Stimulated activated CD8-positive, alpha-beta memory T cell treated with anti-CD3 and anti-CD28 coated beads, Interleukin-15, amount 100 ng/mL, for 24 hours (primary cell): ENCODE measurements around the gene SNU13.
"Not testable (repeated sequence)": the region's sequence is repeated elsewhere in the genome, so short reads cannot be mapped to it uniquely, and the experiment has no call there.

Source experiments
- DNase-seq: peaks from one replicate; pipeline ENCODE4 v3.0.0-alpha.2; 2020; ENCODE audit warnings: low read depth

SNU13 gene

GRCh38 chr22:41641854-41642253 is 46.8 kb downstream of the SNU13 start:
- no peak for DNase-seq

GRCh38 chr22:41638748-41639147 is 49.9 kb downstream of the SNU13 start:
- no peak for DNase-seq

GRCh38 chr22:41638124-41638523 is 50.5 kb downstream of the SNU13 start:
- no peak for DNase-seq

GRCh38 chr22:41637623-41638022 is 51.0 kb downstream of the SNU13 start:
- DNase-seq: not testable (repeated sequence)

- DNase-seq: no peak
Observed at GRCh38 chr22:41636467-41636866, 52.2 kb downstream of the SNU13 start.

- not testable (repeated sequence) for DNase-seq
Observed at GRCh38 chr22:41634610-41635009, 54.1 kb downstream of the SNU13 start.

- DNase-seq: not testable (repeated sequence)
Observed at GRCh38 chr22:41631615-41632014, 57.1 kb downstream of the SNU13 start.

GRCh38 chr22:41631115-41631514 is 57.6 kb downstream of the SNU13 start:
- not testable (repeated sequence) for DNase-seq

- no peak for DNase-seq
Observed at GRCh38 chr22:41625577-41625976, 63.1 kb downstream of the SNU13 start.
